Measurements from ENCODE around the gene SUDS3. TPM values are rescaled to one million over a fixed set of nuclear protein-coding genes. Genes with fewer than 3 reads are reported as not detected.

Gene SUDS3
- total and polyA plus RNA-seq, 4 donors = 6.7 to 22.8 (median 12.3) TPM

- Histone ChIP-seq H3K36me3 (ENCODE audit: control insufficient read depth in 4 of 4, insufficient read depth in 3 of 4, low read depth in 1 of 4, low read length in 3 of 4) (no peaks in the 10 kb centered on the region), H3K9ac (ENCODE audit: low read depth in 1 of 2, low read length in 2 of 2) (no peak overlapping the region), H3K27me3 (ENCODE audit: control insufficient read depth in 4 of 4, insufficient read depth in 4 of 4, low read length in 3 of 4) (no peaks in the 10 kb centered on the region), H3K27ac (ENCODE audit: low read depth in 1 of 2, low read length in 2 of 2) (no peak overlapping the region), H3K4me1 (ENCODE audit: control insufficient read depth in 4 of 4, insufficient read depth in 4 of 4, low read length in 3 of 4) (peaks cover 0 to 10% (median 8%) of the 10 kb centered on the region in 4 donors), H3K9me3 (ENCODE audit: control insufficient read depth in 4 of 4, low read length in 3 of 4) (no peaks in the 10 kb centered on the region), H3K4me3 (ENCODE audit: low read depth in 1 of 3, low read length in 3 of 3) (no peak overlapping the region)
- TF ChIP-seq GABPA (IDR thresholded peaks at IDR 0.05 in 1 of 2, conservative IDR thresholded peaks at IDR 0.05 in 1 of 2) = no peak
- TF ChIP-seq HNF4G (IDR thresholded peaks at IDR 0.05) = no peak
- no peak for TF ChIP-seq RAD21 (IDR thresholded peaks at IDR 0.05)
- no peak for TF ChIP-seq ATF3 (IDR thresholded peaks at IDR 0.05)
- no peak for TF ChIP-seq FOXA1 (IDR thresholded peaks at IDR 0.05)
- no peak for TF ChIP-seq HNF4A (conservative IDR thresholded peaks at IDR 0.05)
- TF ChIP-seq YY1 (IDR thresholded peaks at IDR 0.05) = no peak
- TF ChIP-seq FOXA2 (IDR thresholded peaks at IDR 0.05) = no peak
- TF ChIP-seq ZBTB33 (IDR thresholded peaks at IDR 0.05) = no peak
- no peak for TF ChIP-seq RXRA (IDR thresholded peaks at IDR 0.05)
- TF ChIP-seq JUND (IDR thresholded peaks at IDR 0.05) = no peak
- no peak for TF ChIP-seq SP1 (IDR thresholded peaks at IDR 0.05)
- TF ChIP-seq NR2F2 (IDR thresholded peaks at IDR 0.05) = no peak
- no peak for TF ChIP-seq REST (IDR thresholded peaks at IDR 0.05)
- TF ChIP-seq EGR1 (IDR thresholded peaks at IDR 0.05; ENCODE audit: low read depth in 2 of 2) = no peak
- no peak for TF ChIP-seq MAX (IDR thresholded peaks at IDR 0.05)
- no peak for TF ChIP-seq TAF1 (conservative IDR thresholded peaks at IDR 0.05)
- TF ChIP-seq CTCF (IDR thresholded peaks at IDR 0.05; ENCODE audit: low read depth, low read length, missing input control) = no peak
- WGBS = 83% methylated on average over 6 of the region's 6 CpGs
- DNase-seq (ENCODE audit: low spot score) = no peak
Observed at GRCh38 chr12:118350908-118351559, 25.3 kb upstream of the SUDS3 start.
